H1 (cell line): ENCODE results near the gene NME4. TPM values are rescaled to one million over a fixed set of nuclear protein-coding genes. Genes with fewer than 3 reads are reported as not detected.

ENCODE experiments used
- EZH2 ChIP-seq: fragments of 200-600 bp; sonication (generic); IDR thresholded peaks from 2 replicates; pipeline ENCODE4 v1.7.1; 2012; ENCODE audit warnings: low read depth, mild to moderate bottlenecking, moderate library complexity, low read length, inconsistent platforms; ENCODE audit not compliant: severe bottlenecking
- HDAC2 ChIP-seq, 2 experiments: fragments of 300-600 bp in 1 of 2; sonication (generic) in 1 of 2; IDR thresholded peaks; 2 replicates each; pipeline ENCODE4 v1.6.1; 2011 to 2012; ENCODE audit warnings: low read depth in 2 of 2, low read length in 2 of 2, mild to moderate bottlenecking in 2 of 2, moderate library complexity in 2 of 2, borderline replicate concordance in 1 of 2, inconsistent platforms in 1 of 2
- JUN ChIP-seq: IDR thresholded peaks from 2 replicates; pipeline ENCODE4 v1.6.1; 2011; ENCODE audit warnings: low read depth, mild to moderate bottlenecking, improper control_type of control experiment, low read length
- POLR2A ChIP-seq, 2 experiments: IDR thresholded peaks; 1 replicate in 1 of 2; 2 replicates in 1 of 2; pipeline ENCODE4 v1.6.1; 2011; ENCODE audit warnings: low read depth in 2 of 2, low read length in 2 of 2, mild to moderate bottlenecking in 2 of 2; ENCODE audit errors: control extremely low read depth in 1 of 2
- SIRT6 ChIP-seq: IDR thresholded peaks from one replicate; pipeline ENCODE4 v1.7.1; 2012; ENCODE audit warnings: low read length, inconsistent platforms
- TCF12 ChIP-seq: IDR thresholded peaks from 2 replicates; pipeline ENCODE4 v1.6.1; 2011; ENCODE audit warnings: low read depth, mild to moderate bottlenecking, low read length
- polyA plus RNA-seq, 7 experiments: library from polyadenylated mRNA; depleted of rRNA in 3 of 7; stranded (reverse) in 5 of 7; unstranded in 2 of 7; fragments of >200 nt in 5 of 7; fragments of 200-250 nt in 2 of 7; gene quantifications; 1 replicate in 5 of 7; 2 replicates in 1 of 7; 4 replicates in 1 of 7; pipeline versions ENCODE4 v1.2.1 to v1.2.3, GENCODE V29; 2011 to 2013; ENCODE audit warnings: missing spikeins in 2 of 7, mixed read lengths in 2 of 7
- total RNA-seq: library from RNA; stranded (reverse); fragmentation: NEBNext Ultra II Directional; extraction: Animal tissue kit (Norgen Biotek cat#: 25700); gene quantifications from 2 replicates; pipeline ENCODE4 v1.2.1, GENCODE V29; 2021
- TF ChIP-seq, protein P1 (sequence below): fragments of 300-600 bp; sonication (generic); IDR thresholded peaks from 2 replicates; pipeline ENCODE4 v1.7.1; 2012; ENCODE audit warnings: low read length, moderate library complexity, mild to moderate bottlenecking, inconsistent platforms; ENCODE audit not compliant: insufficient replicate concordance

The NME4 gene
- total and polyA plus RNA-seq, 2 of the 8 experiments (the other 6 are each of a cell fraction or from before 2014, with no cell fraction given), result 408 to 863 TPM

DNA sequence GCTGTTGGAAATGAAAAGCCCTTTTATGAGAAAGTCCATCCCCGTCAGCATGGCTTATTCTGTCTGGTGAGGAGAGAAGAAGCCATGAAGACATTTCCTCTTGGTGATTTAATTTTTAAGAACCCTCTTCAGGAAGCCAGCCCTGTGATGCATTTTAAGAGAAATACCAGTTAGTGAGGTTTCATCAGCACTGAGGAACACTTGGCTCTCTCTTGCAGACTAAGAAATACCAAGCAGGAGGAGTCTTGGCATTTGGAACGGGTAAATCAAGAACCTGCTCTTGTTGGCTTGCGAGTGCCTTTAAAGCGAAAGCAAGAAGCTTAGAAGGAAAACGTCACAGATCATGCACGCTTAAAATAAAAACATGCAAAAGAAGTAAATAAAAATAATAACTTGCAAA is 46.0 kb downstream of the NME4 start (continued):
- TF ChIP-seq EZH2 (no peak), TCF12 (no peak), SIRT6 (no peak), HDAC2 (IDR thresholded peaks at IDR 0.05; ENCODE audit: borderline replicate concordance in 1 of 2, low read depth in 2 of 2, low read length in 2 of 2) (no peak), JUN (no peak), POLR2A (IDR thresholded peaks at IDR 0.05; ENCODE audit: control extremely low read depth in 1 of 2, low read depth in 2 of 2, low read length in 2 of 2) (no peak)
- TF ChIP-seq, protein P1, sequence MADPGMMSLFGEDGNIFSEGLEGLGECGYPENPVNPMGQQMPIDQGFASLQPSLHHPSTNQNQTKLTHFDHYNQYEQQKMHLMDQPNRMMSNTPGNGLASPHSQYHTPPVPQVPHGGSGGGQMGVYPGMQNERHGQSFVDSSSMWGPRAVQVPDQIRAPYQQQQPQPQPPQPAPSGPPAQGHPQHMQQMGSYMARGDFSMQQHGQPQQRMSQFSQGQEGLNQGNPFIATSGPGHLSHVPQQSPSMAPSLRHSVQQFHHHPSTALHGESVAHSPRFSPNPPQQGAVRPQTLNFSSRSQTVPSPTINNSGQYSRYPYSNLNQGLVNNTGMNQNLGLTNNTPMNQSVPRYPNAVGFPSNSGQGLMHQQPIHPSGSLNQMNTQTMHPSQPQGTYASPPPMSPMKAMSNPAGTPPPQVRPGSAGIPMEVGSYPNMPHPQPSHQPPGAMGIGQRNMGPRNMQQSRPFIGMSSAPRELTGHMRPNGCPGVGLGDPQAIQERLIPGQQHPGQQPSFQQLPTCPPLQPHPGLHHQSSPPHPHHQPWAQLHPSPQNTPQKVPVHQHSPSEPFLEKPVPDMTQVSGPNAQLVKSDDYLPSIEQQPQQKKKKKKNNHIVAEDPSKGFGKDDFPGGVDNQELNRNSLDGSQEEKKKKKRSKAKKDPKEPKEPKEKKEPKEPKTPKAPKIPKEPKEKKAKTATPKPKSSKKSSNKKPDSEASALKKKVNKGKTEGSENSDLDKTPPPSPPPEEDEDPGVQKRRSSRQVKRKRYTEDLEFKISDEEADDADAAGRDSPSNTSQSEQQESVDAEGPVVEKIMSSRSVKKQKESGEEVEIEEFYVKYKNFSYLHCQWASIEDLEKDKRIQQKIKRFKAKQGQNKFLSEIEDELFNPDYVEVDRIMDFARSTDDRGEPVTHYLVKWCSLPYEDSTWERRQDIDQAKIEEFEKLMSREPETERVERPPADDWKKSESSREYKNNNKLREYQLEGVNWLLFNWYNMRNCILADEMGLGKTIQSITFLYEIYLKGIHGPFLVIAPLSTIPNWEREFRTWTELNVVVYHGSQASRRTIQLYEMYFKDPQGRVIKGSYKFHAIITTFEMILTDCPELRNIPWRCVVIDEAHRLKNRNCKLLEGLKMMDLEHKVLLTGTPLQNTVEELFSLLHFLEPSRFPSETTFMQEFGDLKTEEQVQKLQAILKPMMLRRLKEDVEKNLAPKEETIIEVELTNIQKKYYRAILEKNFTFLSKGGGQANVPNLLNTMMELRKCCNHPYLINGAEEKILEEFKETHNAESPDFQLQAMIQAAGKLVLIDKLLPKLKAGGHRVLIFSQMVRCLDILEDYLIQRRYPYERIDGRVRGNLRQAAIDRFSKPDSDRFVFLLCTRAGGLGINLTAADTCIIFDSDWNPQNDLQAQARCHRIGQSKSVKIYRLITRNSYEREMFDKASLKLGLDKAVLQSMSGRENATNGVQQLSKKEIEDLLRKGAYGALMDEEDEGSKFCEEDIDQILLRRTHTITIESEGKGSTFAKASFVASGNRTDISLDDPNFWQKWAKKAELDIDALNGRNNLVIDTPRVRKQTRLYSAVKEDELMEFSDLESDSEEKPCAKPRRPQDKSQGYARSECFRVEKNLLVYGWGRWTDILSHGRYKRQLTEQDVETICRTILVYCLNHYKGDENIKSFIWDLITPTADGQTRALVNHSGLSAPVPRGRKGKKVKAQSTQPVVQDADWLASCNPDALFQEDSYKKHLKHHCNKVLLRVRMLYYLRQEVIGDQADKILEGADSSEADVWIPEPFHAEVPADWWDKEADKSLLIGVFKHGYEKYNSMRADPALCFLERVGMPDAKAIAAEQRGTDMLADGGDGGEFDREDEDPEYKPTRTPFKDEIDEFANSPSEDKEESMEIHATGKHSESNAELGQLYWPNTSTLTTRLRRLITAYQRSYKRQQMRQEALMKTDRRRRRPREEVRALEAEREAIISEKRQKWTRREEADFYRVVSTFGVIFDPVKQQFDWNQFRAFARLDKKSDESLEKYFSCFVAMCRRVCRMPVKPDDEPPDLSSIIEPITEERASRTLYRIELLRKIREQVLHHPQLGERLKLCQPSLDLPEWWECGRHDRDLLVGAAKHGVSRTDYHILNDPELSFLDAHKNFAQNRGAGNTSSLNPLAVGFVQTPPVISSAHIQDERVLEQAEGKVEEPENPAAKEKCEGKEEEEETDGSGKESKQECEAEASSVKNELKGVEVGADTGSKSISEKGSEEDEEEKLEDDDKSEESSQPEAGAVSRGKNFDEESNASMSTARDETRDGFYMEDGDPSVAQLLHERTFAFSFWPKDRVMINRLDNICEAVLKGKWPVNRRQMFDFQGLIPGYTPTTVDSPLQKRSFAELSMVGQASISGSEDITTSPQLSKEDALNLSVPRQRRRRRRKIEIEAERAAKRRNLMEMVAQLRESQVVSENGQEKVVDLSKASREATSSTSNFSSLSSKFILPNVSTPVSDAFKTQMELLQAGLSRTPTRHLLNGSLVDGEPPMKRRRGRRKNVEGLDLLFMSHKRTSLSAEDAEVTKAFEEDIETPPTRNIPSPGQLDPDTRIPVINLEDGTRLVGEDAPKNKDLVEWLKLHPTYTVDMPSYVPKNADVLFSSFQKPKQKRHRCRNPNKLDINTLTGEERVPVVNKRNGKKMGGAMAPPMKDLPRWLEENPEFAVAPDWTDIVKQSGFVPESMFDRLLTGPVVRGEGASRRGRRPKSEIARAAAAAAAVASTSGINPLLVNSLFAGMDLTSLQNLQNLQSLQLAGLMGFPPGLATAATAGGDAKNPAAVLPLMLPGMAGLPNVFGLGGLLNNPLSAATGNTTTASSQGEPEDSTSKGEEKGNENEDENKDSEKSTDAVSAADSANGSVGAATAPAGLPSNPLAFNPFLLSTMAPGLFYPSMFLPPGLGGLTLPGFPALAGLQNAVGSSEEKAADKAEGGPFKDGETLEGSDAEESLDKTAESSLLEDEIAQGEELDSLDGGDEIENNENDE, result no peak
